H1 (cell line): ENCODE measurements around the gene ACSF3. TPM values are rescaled to one million over a fixed set of nuclear protein-coding genes. Genes with fewer than 3 reads are reported as not detected.

Source experiments
- EGR1 ChIP-seq: IDR thresholded peaks from 2 replicates; pipeline ENCODE4 v1.6.1; 2011; ENCODE audit warnings: low read depth, low read length, borderline replicate concordance
- HDAC6 ChIP-seq: IDR thresholded peaks from one replicate; pipeline ENCODE4 v1.7.1; 2012; ENCODE audit warnings: low read depth, mild to moderate bottlenecking, inconsistent platforms, low read length, moderate library complexity
- POLR2AphosphoS5 ChIP-seq: IDR thresholded peaks from 2 replicates; pipeline ENCODE4 v1.6.1; 2011; ENCODE audit warnings: low read depth, low read length
- RXRA ChIP-seq: IDR thresholded peaks from 2 replicates; pipeline ENCODE4 v1.6.1; 2011; ENCODE audit warnings: low read depth, mild to moderate bottlenecking, low read length, moderate library complexity; ENCODE audit not compliant: insufficient read depth
- SIX5 ChIP-seq: IDR thresholded peaks from 2 replicates; pipeline ENCODE4 v1.6.1; 2011; ENCODE audit warnings: mild to moderate bottlenecking, low read depth, low read length
- SRF ChIP-seq: IDR thresholded peaks from 2 replicates; pipeline ENCODE4 v1.6.1; 2011; ENCODE audit warnings: mild to moderate bottlenecking, low read depth, low read length, moderate library complexity
- SUZ12 ChIP-seq: fragments of 200-600 bp; sonication (generic); IDR thresholded peaks from 2 replicates; pipeline ENCODE4 v1.6.1; 2012; ENCODE audit warnings: mild to moderate bottlenecking, inconsistent platforms, low read length, moderate library complexity, mixed read lengths
- polyA plus RNA-seq, 7 experiments: library from polyadenylated mRNA; depleted of rRNA in 3 of 7; stranded (reverse) in 5 of 7; unstranded in 2 of 7; fragments of >200 nt in 5 of 7; fragments of 200-250 nt in 2 of 7; gene quantifications; 1 replicate in 5 of 7; 2 replicates in 1 of 7; 4 replicates in 1 of 7; pipeline versions ENCODE4 v1.2.1 to v1.2.3, GENCODE V29; 2011 to 2013; ENCODE audit warnings: missing spikeins in 2 of 7, mixed read lengths in 2 of 7
- total RNA-seq: library from RNA; stranded (reverse); fragmentation: NEBNext Ultra II Directional; extraction: Animal tissue kit (Norgen Biotek cat#: 25700); gene quantifications from 2 replicates; pipeline ENCODE4 v1.2.1, GENCODE V29; 2021
- TF ChIP-seq, protein P1 (sequence below): fragments of 300-600 bp; sonication (generic); IDR thresholded peaks from 2 replicates; pipeline ENCODE4 v1.7.1; 2012; ENCODE audit warnings: low read length, moderate library complexity, mild to moderate bottlenecking, inconsistent platforms; ENCODE audit not compliant: insufficient replicate concordance

The ACSF3 gene
- total and polyA plus RNA-seq, 2 of the 8 experiments (the other 6 are each of a cell fraction or from before 2014, with no cell fraction given) = 15.6 to 22.9 TPM

DNA sequence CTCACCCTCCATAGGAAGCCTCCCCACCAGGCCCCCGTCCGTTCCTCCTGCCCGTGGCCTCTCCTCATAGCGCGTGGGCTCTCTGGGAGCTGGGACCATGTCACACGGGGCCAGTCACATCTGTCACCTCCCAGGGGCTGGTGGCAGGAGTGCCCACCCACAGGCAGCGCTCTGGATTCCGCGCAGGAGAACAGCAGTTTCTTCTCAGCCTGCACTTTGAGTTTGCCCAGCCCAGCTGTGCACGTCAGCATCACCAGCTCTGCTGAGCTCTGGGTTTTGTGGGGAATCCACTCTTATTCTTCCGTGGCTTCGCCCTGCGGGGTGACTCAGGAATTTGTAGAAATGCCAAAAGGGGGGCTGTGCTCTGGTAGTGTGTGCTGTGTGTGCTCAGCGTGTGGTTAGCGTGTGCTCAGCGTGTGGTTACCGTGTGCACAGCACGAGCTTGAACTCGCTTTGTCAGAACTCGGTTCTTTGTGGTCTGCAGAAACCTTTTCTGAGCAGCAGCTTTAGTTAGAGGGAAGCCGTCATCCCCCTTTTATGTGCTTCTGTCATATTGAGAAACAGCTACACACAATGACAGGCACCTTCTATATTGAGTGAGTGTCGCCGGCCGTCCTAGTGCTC lies 3.2 kb downstream of the ACSF3 start (continued):
- TF ChIP-seq SUZ12 (no peak), HDAC6 (no peak), POLR2AphosphoS5 (no peak), SRF (no peak), EGR1 (no peak), SIX5 (no peak), RXRA (no peak)
- TF ChIP-seq, protein P1, sequence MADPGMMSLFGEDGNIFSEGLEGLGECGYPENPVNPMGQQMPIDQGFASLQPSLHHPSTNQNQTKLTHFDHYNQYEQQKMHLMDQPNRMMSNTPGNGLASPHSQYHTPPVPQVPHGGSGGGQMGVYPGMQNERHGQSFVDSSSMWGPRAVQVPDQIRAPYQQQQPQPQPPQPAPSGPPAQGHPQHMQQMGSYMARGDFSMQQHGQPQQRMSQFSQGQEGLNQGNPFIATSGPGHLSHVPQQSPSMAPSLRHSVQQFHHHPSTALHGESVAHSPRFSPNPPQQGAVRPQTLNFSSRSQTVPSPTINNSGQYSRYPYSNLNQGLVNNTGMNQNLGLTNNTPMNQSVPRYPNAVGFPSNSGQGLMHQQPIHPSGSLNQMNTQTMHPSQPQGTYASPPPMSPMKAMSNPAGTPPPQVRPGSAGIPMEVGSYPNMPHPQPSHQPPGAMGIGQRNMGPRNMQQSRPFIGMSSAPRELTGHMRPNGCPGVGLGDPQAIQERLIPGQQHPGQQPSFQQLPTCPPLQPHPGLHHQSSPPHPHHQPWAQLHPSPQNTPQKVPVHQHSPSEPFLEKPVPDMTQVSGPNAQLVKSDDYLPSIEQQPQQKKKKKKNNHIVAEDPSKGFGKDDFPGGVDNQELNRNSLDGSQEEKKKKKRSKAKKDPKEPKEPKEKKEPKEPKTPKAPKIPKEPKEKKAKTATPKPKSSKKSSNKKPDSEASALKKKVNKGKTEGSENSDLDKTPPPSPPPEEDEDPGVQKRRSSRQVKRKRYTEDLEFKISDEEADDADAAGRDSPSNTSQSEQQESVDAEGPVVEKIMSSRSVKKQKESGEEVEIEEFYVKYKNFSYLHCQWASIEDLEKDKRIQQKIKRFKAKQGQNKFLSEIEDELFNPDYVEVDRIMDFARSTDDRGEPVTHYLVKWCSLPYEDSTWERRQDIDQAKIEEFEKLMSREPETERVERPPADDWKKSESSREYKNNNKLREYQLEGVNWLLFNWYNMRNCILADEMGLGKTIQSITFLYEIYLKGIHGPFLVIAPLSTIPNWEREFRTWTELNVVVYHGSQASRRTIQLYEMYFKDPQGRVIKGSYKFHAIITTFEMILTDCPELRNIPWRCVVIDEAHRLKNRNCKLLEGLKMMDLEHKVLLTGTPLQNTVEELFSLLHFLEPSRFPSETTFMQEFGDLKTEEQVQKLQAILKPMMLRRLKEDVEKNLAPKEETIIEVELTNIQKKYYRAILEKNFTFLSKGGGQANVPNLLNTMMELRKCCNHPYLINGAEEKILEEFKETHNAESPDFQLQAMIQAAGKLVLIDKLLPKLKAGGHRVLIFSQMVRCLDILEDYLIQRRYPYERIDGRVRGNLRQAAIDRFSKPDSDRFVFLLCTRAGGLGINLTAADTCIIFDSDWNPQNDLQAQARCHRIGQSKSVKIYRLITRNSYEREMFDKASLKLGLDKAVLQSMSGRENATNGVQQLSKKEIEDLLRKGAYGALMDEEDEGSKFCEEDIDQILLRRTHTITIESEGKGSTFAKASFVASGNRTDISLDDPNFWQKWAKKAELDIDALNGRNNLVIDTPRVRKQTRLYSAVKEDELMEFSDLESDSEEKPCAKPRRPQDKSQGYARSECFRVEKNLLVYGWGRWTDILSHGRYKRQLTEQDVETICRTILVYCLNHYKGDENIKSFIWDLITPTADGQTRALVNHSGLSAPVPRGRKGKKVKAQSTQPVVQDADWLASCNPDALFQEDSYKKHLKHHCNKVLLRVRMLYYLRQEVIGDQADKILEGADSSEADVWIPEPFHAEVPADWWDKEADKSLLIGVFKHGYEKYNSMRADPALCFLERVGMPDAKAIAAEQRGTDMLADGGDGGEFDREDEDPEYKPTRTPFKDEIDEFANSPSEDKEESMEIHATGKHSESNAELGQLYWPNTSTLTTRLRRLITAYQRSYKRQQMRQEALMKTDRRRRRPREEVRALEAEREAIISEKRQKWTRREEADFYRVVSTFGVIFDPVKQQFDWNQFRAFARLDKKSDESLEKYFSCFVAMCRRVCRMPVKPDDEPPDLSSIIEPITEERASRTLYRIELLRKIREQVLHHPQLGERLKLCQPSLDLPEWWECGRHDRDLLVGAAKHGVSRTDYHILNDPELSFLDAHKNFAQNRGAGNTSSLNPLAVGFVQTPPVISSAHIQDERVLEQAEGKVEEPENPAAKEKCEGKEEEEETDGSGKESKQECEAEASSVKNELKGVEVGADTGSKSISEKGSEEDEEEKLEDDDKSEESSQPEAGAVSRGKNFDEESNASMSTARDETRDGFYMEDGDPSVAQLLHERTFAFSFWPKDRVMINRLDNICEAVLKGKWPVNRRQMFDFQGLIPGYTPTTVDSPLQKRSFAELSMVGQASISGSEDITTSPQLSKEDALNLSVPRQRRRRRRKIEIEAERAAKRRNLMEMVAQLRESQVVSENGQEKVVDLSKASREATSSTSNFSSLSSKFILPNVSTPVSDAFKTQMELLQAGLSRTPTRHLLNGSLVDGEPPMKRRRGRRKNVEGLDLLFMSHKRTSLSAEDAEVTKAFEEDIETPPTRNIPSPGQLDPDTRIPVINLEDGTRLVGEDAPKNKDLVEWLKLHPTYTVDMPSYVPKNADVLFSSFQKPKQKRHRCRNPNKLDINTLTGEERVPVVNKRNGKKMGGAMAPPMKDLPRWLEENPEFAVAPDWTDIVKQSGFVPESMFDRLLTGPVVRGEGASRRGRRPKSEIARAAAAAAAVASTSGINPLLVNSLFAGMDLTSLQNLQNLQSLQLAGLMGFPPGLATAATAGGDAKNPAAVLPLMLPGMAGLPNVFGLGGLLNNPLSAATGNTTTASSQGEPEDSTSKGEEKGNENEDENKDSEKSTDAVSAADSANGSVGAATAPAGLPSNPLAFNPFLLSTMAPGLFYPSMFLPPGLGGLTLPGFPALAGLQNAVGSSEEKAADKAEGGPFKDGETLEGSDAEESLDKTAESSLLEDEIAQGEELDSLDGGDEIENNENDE = no peak
